Neuronal stem cell (in vitro differentiated cells): ENCODE data around the gene TMEM158.

Experiments
- DNase-seq: peaks from one replicate; pipeline ENCODE4 v3.0.0-alpha.2; 2013; ENCODE audit warnings: low spot score
- H2AFZ ChIP-seq: one replicate; pipeline ENCODE4 v1.6.1; 2013; ENCODE audit warnings: mild to moderate bottlenecking, low read length, inconsistent platforms
- H2AK5ac ChIP-seq: 2 replicates; pipeline ENCODE4 v1.6.1; 2013; ENCODE audit warnings: low read depth, mild to moderate bottlenecking, inconsistent platforms, low read length, moderate library complexity, mixed read lengths
- H2BK120ac ChIP-seq: 2 replicates; pipeline ENCODE4 v1.6.1; 2013; ENCODE audit warnings: low read depth, mild to moderate bottlenecking, inconsistent platforms, low read length, moderate library complexity, mixed read lengths
- H2BK12ac ChIP-seq: one replicate; pipeline ENCODE4 v1.6.1; 2013; ENCODE audit warnings: low read length, inconsistent platforms
- H2BK15ac ChIP-seq: 2 replicates; pipeline ENCODE4 v1.6.1; 2013; ENCODE audit warnings: mild to moderate bottlenecking, low read length, inconsistent platforms, mixed read lengths
- H2BK5ac ChIP-seq: one replicate; pipeline ENCODE4 v1.6.1; 2013; ENCODE audit warnings: inconsistent platforms, mild to moderate bottlenecking, low read length, moderate library complexity
- H3K14ac ChIP-seq: one replicate; pipeline ENCODE4 v1.6.1; 2013; ENCODE audit warnings: low read length, inconsistent platforms
- H3K18ac ChIP-seq: 2 replicates; pipeline ENCODE4 v1.6.1; 2013; ENCODE audit warnings: low read length, inconsistent platforms
- H3K23ac ChIP-seq: 2 replicates; pipeline ENCODE4 v1.6.1; 2013; ENCODE audit warnings: low read depth, mild to moderate bottlenecking, mixed read lengths, low read length, inconsistent platforms; ENCODE audit not compliant: poor library complexity
- H3K27ac ChIP-seq: replicated peaks from 3 replicates; pipeline ENCODE4 v1.5.1; 2013; ENCODE audit warnings: low read length, inconsistent platforms
- H3K27me3 ChIP-seq, 3 experiments: 2 replicates each; pipeline ENCODE4 v1.6.1; 2013; ENCODE audit warnings: low read length in 3 of 3, mild to moderate bottlenecking in 2 of 3, inconsistent platforms in 1 of 3, low read depth in 1 of 3, mixed read lengths in 1 of 3, moderate library complexity in 1 of 3; ENCODE audit not compliant: control insufficient read depth in 3 of 3, insufficient read depth in 3 of 3
- H3K36me3 ChIP-seq, 2 donors: replicated peaks in 1 of 2; 2 replicates each; pipeline ENCODE4 v1.6.1; 2013; ENCODE audit warnings: low read length in 2 of 2; ENCODE audit not compliant: control insufficient read depth in 2 of 2, insufficient read depth in 2 of 2
- H3K4ac ChIP-seq: 2 replicates; pipeline ENCODE4 v1.6.1; 2013; ENCODE audit warnings: inconsistent platforms, mild to moderate bottlenecking, low read length, moderate library complexity
- H3K4me1 ChIP-seq, 2 donors: 1 replicate in 1 of 2; 2 replicates in 1 of 2; pipeline ENCODE4 v1.6.1; 2013; ENCODE audit warnings: low read length in 2 of 2, low read depth in 1 of 2; ENCODE audit not compliant: control insufficient read depth in 2 of 2, insufficient read depth in 1 of 2
- H3K4me2 ChIP-seq: one replicate; pipeline ENCODE4 v1.6.1; 2013; ENCODE audit warnings: mild to moderate bottlenecking, low read length, inconsistent platforms; ENCODE audit not compliant: insufficient read depth, poor library complexity, severe bottlenecking
- H3K4me3 ChIP-seq, 2 donors: 2 replicates each; pipeline ENCODE4 v1.5.1; 2013; ENCODE audit warnings: low read length in 2 of 2, mild to moderate bottlenecking in 2 of 2, inconsistent platforms in 1 of 2, moderate library complexity in 1 of 2
- H3K79me1 ChIP-seq: one replicate; pipeline ENCODE4 v1.6.1; 2013; ENCODE audit warnings: low read depth, mild to moderate bottlenecking, inconsistent platforms, low read length, moderate library complexity
- H3K9ac ChIP-seq: one replicate; pipeline ENCODE4 v1.6.1; 2013; ENCODE audit warnings: mild to moderate bottlenecking, low read depth, low read length, inconsistent platforms; ENCODE audit not compliant: poor library complexity
- H3K9me3 ChIP-seq, 2 donors: replicated peaks in 1 of 2; 2 replicates each; pipeline versions ENCODE3 to v1.6.1; 2013; ENCODE audit warnings: low read length in 2 of 2, mild to moderate bottlenecking in 2 of 2, inconsistent platforms in 1 of 2, low read depth in 1 of 2, mixed read lengths in 1 of 2, moderate library complexity in 1 of 2; ENCODE audit not compliant: control insufficient read depth in 2 of 2, insufficient read depth in 1 of 2
- H4K8ac ChIP-seq: one replicate; pipeline ENCODE4 v1.6.1; 2013; ENCODE audit warnings: low read depth, mild to moderate bottlenecking, inconsistent platforms, low read length, moderate library complexity
- H4K91ac ChIP-seq: one replicate; pipeline ENCODE4 v1.6.1; 2013; ENCODE audit warnings: low read length, low read depth, mild to moderate bottlenecking, inconsistent platforms; ENCODE audit not compliant: poor library complexity
- WGBS, 2 donors: extraction: QIAGEN DNeasy Blood & Tissue Kit; methylation state at CpG; one replicate each; pipeline ENCODE4 v1.1.7; 2013; ENCODE audit warnings: missing lambda C conversion rate in 2 of 2, mixed read lengths in 1 of 2; ENCODE audit not compliant: insufficient read length in 2 of 2, insufficient replicate concordance in 1 of 2; ENCODE audit errors: extremely low coverage in 2 of 2; 5-methylcytosine and 5-hydroxymethylcytosine counted together

TMEM158 gene

GRCh38 chr3:45183872-45184262 is 42.2 kb downstream of the TMEM158 start:
- no peak overlapping the region for H3K27ac ChIP-seq
- no peak overlapping the region for H3K9ac ChIP-seq
- H3K4ac ChIP-seq: no peak overlapping the region
- no peak overlapping the region for H4K91ac ChIP-seq
- no peak overlapping the region for H3K14ac ChIP-seq
- no peak overlapping the region for H3K23ac ChIP-seq
- H2BK12ac ChIP-seq: no peak overlapping the region
- peaks cover 4 to 5% of the 10 kb centered on the region in 2 donors for H3K4me1 ChIP-seq
- no peak overlapping the region for H3K4me2 ChIP-seq
- H2BK5ac ChIP-seq: no peak overlapping the region
- DNase-seq: no peak
- H3K27me3 ChIP-seq: no peaks in the 10 kb centered on the region
- no peak overlapping the region for H3K4me3 ChIP-seq
- H3K79me1 ChIP-seq: no peaks in the 10 kb centered on the region
- no peak overlapping the region for H4K8ac ChIP-seq
- no peaks in the 10 kb centered on the region for H3K9me3 ChIP-seq
- H3K36me3 ChIP-seq: no peaks in the 10 kb centered on the region
- H2BK15ac ChIP-seq: no peak overlapping the region
- H3K18ac ChIP-seq: no peak overlapping the region
- H2BK120ac ChIP-seq: no peak overlapping the region
- H2AFZ ChIP-seq: no peak overlapping the region
- no peak overlapping the region for H2AK5ac ChIP-seq
- no CpG with 5 or more reads among the region's 7 CpGs for WGBS, 2 donors

GRCh38 chr3:45182915-45183871 is 42.9 kb downstream of the TMEM158 start:
- no CpG with 5 or more reads among the region's 7 CpGs for WGBS, 2 donors
- no peak for DNase-seq
- Histone ChIP-seq H2BK5ac (no peak overlapping the region), H3K9ac (no peak overlapping the region), H3K4ac (no peak overlapping the region), H3K14ac (peak overlapping the region; percentile 60), H2BK120ac (peak overlapping the region; percentile 65), H3K27me3 (no peaks in the 10 kb centered on the region), H2BK15ac (no peak overlapping the region), H2BK12ac (no peak overlapping the region), H3K23ac (peak overlapping the region; percentile 3), H3K4me3 (no peak overlapping the region), H2AK5ac (no peak overlapping the region), H3K4me1 (peaks cover 4 to 5% of the 10 kb centered on the region in 2 donors), H2AFZ (peak overlapping the region; percentile 72), H3K79me1 (no peaks in the 10 kb centered on the region), H3K27ac (no peak overlapping the region), H4K8ac (peak overlapping the region; percentile 7), H3K9me3 (no peaks in the 10 kb centered on the region), H4K91ac (peak overlapping the region; percentile 10), H3K18ac (peak overlapping the region; percentile 70), H3K4me2 (no peak overlapping the region), H3K36me3 (no peaks in the 10 kb centered on the region)

DNA sequence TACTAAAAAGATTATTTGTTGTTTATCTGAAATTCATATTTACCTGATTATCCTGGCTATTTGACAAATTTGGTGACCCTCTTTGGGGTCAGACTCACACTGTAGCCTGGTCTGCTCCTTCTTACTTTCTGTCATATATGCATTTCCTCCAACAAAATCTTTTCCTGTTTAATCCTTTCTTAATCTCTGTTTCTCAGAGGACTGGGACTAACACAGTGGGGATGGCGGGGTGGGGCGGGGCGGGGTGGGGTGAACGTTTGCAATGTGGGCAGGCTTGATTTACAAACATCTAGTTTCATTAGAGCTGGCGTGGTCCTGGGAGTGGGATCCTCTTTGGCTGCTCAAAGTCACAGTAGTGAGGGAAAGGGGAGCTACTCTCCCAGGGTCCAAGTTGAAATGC is 44.6 kb downstream of the TMEM158 start:
- H3K79me1 ChIP-seq: no peaks in the 10 kb centered on the region
- no peak overlapping the region for H4K8ac ChIP-seq
- H3K4me2 ChIP-seq: no peak overlapping the region
- no peak overlapping the region for H3K4me3 ChIP-seq
- WGBS, 2 donors: no CpG with 5 or more reads among the region's 5 CpGs
- H3K14ac ChIP-seq: no peak overlapping the region
- no peak overlapping the region for H3K18ac ChIP-seq
- peaks cover 4 to 5% of the 10 kb centered on the region in 2 donors for H3K4me1 ChIP-seq
- H3K4ac ChIP-seq: no peak overlapping the region
- no peak overlapping the region for H2BK120ac ChIP-seq
- no peak overlapping the region for H2AFZ ChIP-seq
- no peak overlapping the region for H2BK5ac ChIP-seq
- no peaks in the 10 kb centered on the region for H3K9me3 ChIP-seq
- H3K23ac ChIP-seq: no peak overlapping the region
- no peak overlapping the region for H2BK12ac ChIP-seq
- no peak for DNase-seq
- no peak overlapping the region for H2BK15ac ChIP-seq
- H3K9ac ChIP-seq: no peak overlapping the region
- no peak overlapping the region for H4K91ac ChIP-seq
- no peaks in the 10 kb centered on the region for H3K36me3 ChIP-seq
- H3K27me3 ChIP-seq: no peaks in the 10 kb centered on the region
- H2AK5ac ChIP-seq: no peak overlapping the region
- H3K27ac ChIP-seq: no peak overlapping the region

- Histone ChIP-seq H3K79me1 (no peaks in the 10 kb centered on the region), H2AFZ (no peak overlapping the region), H4K91ac (no peak overlapping the region), H2BK5ac (no peak overlapping the region), H3K27me3 (no peaks in the 10 kb centered on the region), H3K9ac (no peak overlapping the region), H3K4me2 (no peak overlapping the region), H2AK5ac (peak overlapping the region; percentile 5), H2BK15ac (peak overlapping the region; percentile 25), H3K36me3 (no peaks in the 10 kb centered on the region), H4K8ac (no peak overlapping the region), H3K4me3 (no peak overlapping the region), H3K14ac (no peak overlapping the region), H3K27ac (no peak overlapping the region), H3K4ac (no peak overlapping the region), H3K18ac (no peak overlapping the region), H3K4me1 (peaks cover 4 to 5% of the 10 kb centered on the region in 2 donors), H3K23ac (peak overlapping the region; percentile 18), H2BK120ac (no peak overlapping the region), H3K9me3 (no peaks in the 10 kb centered on the region), H2BK12ac (no peak overlapping the region)
- no CpG with 5 or more reads among the region's 7 CpGs for WGBS, 2 donors
- no peak for DNase-seq
Measured at GRCh38 chr3:45180899-45181298, 45.2 kb downstream of the TMEM158 start.
